Measurements from ENCODE around the gene SYCP2. TPM values are rescaled to one million over a fixed set of nuclear protein-coding genes. Genes with fewer than 3 reads are reported as not detected.
A peak's percentile ranks its signal among the peaks of the same experiment; 100 is the strongest.

SYCP2 gene
- polyA plus RNA-seq, 1 experiment, result 0.24 TPM

DNA sequence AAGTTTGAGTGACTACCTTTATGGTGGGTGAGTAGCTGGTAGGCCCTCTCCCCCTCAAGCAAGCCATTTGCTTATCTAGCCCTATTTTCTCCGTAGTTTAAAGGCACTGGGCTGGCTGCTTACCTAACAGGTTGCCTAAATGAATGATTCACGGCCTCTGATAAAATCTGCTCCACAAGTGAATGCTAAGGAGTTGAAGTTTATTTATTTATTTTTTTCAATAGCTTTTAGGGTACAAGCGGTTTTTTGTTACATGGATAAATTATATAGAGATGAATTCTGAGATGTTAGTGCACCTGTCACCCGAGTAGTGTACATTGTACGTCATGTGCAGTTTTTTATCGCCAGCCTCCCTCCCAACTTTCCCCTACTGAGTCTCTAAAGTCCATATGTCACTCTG, 16.5 kb upstream of the SYCP2 start:
- CTCF ChIA-PET, result interaction anchor here (0.7 to 3.2 kb wide), 13 partner anchors 8 to 1279 kb away, joined by 3 to 18 read pairs (median 4); partner anchors contain the start of genes CDH26 and SYCP2
- H3K9me3 ChIP-seq (ENCODE audit: control insufficient read depth, insufficient read depth, low read length), result no peaks in the 10 kb centered on the region
- no peak for DNase-seq (ENCODE audit: low read depth, low spot score)
- H3K27ac ChIP-seq (ENCODE audit: low read depth, low read length), result no peak overlapping the region
- TF ChIP-seq, protein P1, sequence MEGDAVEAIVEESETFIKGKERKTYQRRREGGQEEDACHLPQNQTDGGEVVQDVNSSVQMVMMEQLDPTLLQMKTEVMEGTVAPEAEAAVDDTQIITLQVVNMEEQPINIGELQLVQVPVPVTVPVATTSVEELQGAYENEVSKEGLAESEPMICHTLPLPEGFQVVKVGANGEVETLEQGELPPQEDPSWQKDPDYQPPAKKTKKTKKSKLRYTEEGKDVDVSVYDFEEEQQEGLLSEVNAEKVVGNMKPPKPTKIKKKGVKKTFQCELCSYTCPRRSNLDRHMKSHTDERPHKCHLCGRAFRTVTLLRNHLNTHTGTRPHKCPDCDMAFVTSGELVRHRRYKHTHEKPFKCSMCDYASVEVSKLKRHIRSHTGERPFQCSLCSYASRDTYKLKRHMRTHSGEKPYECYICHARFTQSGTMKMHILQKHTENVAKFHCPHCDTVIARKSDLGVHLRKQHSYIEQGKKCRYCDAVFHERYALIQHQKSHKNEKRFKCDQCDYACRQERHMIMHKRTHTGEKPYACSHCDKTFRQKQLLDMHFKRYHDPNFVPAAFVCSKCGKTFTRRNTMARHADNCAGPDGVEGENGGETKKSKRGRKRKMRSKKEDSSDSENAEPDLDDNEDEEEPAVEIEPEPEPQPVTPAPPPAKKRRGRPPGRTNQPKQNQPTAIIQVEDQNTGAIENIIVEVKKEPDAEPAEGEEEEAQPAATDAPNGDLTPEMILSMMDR (IDR thresholded peaks at IDR 0.05; ENCODE audit: low read depth, low read length), result no peak
- H3K27me3 ChIP-seq (ENCODE audit: control insufficient read depth, insufficient read depth, low read length), result no peaks in the 10 kb centered on the region
- no peak overlapping the region for H3K4me3 ChIP-seq (ENCODE audit: low read depth, low read length)
- POLR2A ChIA-PET, result no interaction called here

DNA sequence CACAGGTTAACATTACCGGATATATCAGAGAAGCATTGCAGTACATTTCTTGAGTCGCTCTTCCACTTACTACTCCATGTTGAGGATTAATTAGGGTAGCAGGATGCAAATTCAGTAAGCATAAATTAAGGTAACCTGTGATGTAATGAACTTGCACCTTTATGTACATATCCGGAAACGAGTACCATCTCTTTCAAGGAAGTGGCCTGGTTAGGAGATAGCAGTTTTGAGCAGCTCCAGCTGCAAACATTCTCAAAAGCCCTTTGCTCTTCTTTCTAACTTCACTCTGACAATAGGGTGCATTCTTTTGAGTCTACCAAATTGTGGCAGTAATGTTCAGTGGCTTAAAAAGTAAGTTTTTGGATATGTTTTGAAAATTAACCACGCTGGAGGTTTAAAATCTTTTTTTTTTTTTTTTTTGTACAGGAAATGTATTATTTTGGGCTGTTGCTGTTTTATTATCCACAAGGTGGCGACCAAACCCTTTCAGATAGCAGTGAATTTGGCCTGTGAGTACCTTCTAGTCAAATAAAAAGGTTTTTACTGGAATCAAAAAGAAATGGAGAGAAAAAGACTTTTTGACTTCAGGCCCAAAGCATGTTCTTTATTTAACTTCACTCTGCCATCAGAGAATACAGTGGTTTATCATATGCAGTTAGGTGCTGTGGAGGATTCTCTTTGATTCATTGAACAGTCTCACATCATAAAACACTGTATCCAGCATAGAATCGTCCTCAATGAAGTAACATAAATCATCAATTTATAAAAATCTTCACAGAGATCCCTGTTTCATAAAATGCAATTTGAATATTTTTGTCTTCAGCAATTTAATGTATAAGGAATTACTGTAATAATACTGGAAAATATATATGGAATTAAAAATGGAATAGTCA, 15.6 kb upstream of the SYCP2 start:
- DNase-seq (ENCODE audit: low read depth, low spot score), result peak; percentile 45
- CTCF ChIA-PET, result interaction anchor here (0.7 to 2.4 kb wide), 10 partner anchors 9 to 263 kb away, joined by 3 to 18 read pairs (median 4); partner anchors contain the start of genes CDH26, FAM217B, PPP1R3D and SYCP2

DNA sequence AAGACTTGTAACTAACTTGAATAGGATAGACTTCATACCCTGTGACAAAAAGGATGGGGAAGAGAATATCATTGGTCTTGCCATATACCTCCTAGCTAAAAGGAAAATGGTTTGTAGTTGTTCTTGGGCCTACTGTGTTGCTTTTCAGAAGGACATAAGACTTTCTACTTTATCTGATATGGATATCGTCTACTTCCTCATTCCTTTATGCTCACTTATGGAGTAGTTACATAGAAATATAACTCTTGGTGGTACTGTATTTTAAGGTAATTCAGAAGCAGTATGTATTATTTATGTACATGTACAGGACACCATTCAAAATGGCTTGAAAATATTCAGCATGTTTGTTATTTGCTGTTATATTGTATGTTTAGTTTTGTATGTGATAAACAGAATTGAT, 14.8 kb upstream of the SYCP2 start:
- DNase-seq (ENCODE audit: low read depth, low spot score), result no peak
- no peak overlapping the region for H3K4me3 ChIP-seq (ENCODE audit: low read depth, low read length)
- CTCF ChIA-PET, result interaction anchor here (1.6 to 2.4 kb wide), 3 partner anchors 9 to 263 kb away, joined by 5 to 18 read pairs (median 10); partner anchors contain the start of genes FAM217B and PPP1R3D
- no peaks in the 10 kb centered on the region for H3K9me3 ChIP-seq (ENCODE audit: control insufficient read depth, insufficient read depth, low read length)
- no peaks in the 10 kb centered on the region for H3K27me3 ChIP-seq (ENCODE audit: control insufficient read depth, insufficient read depth, low read length)
- TF ChIP-seq, protein P1 (IDR thresholded peaks at IDR 0.05; ENCODE audit: low read depth, low read length), result no peak
- H3K27ac ChIP-seq (ENCODE audit: low read depth, low read length), result no peak overlapping the region
- POLR2A ChIA-PET, result no interaction called here

More for the DNA sequence above, 15.6 kb upstream of the SYCP2 start:
- no peak overlapping the region for H3K4me3 ChIP-seq (ENCODE audit: low read depth, low read length)
- TF ChIP-seq, protein P1 (IDR thresholded peaks at IDR 0.05; ENCODE audit: low read depth, low read length), result peak; percentile 73
- no peak overlapping the region for H3K27ac ChIP-seq (ENCODE audit: low read depth, low read length)
- H3K9me3 ChIP-seq (ENCODE audit: control insufficient read depth, insufficient read depth, low read length), result no peaks in the 10 kb centered on the region
- no peaks in the 10 kb centered on the region for H3K27me3 ChIP-seq (ENCODE audit: control insufficient read depth, insufficient read depth, low read length)
- POLR2A ChIA-PET, result no interaction called here

DNA sequence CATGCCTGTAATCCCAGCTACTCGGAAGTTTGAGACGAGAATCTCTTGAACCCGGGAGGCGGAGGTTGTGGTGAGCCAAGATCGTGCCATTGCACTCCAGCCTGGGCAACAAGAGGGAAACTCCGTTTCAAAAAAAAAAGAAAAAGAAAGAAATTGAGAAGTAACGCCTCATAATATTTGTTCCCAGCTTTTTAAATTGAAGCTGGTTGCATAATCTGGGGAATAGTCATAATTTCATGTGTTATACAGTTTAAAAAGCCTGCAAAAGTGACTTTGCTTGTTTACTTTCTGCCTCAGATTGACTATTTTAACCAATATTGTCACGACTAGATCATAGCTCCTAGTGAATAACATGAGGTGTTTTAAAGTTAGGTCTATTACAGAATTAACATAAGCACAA, 13.9 kb upstream of the SYCP2 start:
- Histone ChIP-seq H3K27ac (ENCODE audit: low read depth, low read length) (no peak overlapping the region), H3K4me3 (ENCODE audit: low read depth, low read length) (no peak overlapping the region), H3K27me3 (ENCODE audit: control insufficient read depth, insufficient read depth, low read length) (no peaks in the 10 kb centered on the region), H3K9me3 (ENCODE audit: control insufficient read depth, insufficient read depth, low read length) (no peaks in the 10 kb centered on the region)
- CTCF ChIA-PET, result interaction anchor here (1.5 to 2.4 kb wide), 4 partner anchors 8 to 263 kb away, joined by 4 to 14 read pairs (median 7); partner anchors contain the start of gene SYCP2
- no peak for DNase-seq (ENCODE audit: low read depth, low spot score)
- POLR2A ChIA-PET, result no interaction called here
- TF ChIP-seq, protein P1 (IDR thresholded peaks at IDR 0.05; ENCODE audit: low read depth, low read length), result no peak

DNA sequence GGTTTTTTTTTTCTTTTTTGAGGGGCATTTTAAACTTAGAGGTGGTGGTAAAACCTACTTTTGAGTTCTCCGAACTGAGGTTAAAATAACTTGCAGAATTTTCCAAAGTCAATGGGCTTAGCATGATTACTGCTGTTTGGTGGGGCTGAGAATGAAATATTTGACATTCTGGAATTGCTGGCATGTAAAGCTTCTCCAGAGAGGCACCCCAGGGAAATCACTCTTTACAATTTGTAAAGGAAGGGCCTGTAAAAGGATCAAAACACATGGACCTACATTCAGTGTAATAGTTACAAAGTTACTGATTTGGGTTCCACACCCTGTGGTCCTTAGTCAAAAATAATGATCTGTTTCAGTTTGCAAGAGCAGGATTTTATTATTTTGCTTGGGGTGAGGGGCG, 12.3 kb upstream of the SYCP2 start:
- Histone ChIP-seq H3K9me3 (ENCODE audit: control insufficient read depth, insufficient read depth, low read length) (no peaks in the 10 kb centered on the region), H3K4me3 (ENCODE audit: low read depth, low read length) (no peak overlapping the region), H3K27me3 (ENCODE audit: control insufficient read depth, insufficient read depth, low read length) (no peaks in the 10 kb centered on the region), H3K27ac (ENCODE audit: low read depth, low read length) (no peak overlapping the region)
- POLR2A ChIA-PET, result interaction anchor here (0.7 kb wide), 1 partner anchor 1323 kb away, joined by 3 read pairs; no protein-coding TSS in a partner anchor
- CTCF ChIA-PET, result interaction anchor here (1.1 to 2.4 kb wide), 3 partner anchors 10 to 265 kb away, joined by 4 to 14 read pairs (median 9); partner anchors contain the start of gene SYCP2
- TF ChIP-seq, protein P1 (IDR thresholded peaks at IDR 0.05; ENCODE audit: low read depth, low read length), result no peak
- no peak for DNase-seq (ENCODE audit: low read depth, low spot score)

Measured in AG04450 (cell line).